GM23338 (cell line): ENCODE data around the gene HRAS. TPM values are rescaled to one million over a fixed set of nuclear protein-coding genes. Genes with fewer than 3 reads are reported as not detected.

Experiments
- ATAC-seq: fragments of 200-7000 bp; cut with Tn5 transposase; 3 replicates; pipeline ENCODE4 v1.9.1; 2020
- DNase-seq: peaks from one replicate; pipeline ENCODE4 v3.0.0-alpha.2; 2015; ENCODE audit warnings: low spot score
- H2AFZ ChIP-seq: fragments of 200-600 bp; sonication (generic); 2 replicates; pipeline ENCODE4 v1.8.0; 2016; ENCODE audit warnings: antibody characterized with exemption, mild to moderate bottlenecking, moderate library complexity
- H3F3A ChIP-seq: fragments of 200-600 bp; sonication (generic); replicated peaks from 2 replicates; pipeline ENCODE4 v1.8.0; 2017; ENCODE audit warnings: antibody characterized with exemption, mixed run types, low read depth
- H3K27ac ChIP-seq: fragments of 200-600 bp; sonication (generic); 2 replicates; pipeline ENCODE4 v1.6.1; 2016; ENCODE audit warnings: low read depth
- H3K27me3 ChIP-seq: fragments of 200-600 bp; sonication (generic); 2 replicates; pipeline ENCODE4 v1.8.0; 2016; ENCODE audit warnings: mild to moderate bottlenecking, mixed run types, moderate library complexity; ENCODE audit not compliant: insufficient read depth
- H3K36me3 ChIP-seq: fragments of 200-600 bp; sonication (generic); 2 replicates; pipeline ENCODE4 v1.8.0; 2016; ENCODE audit warnings: mild to moderate bottlenecking; ENCODE audit not compliant: insufficient read depth
- H3K4me1 ChIP-seq: fragments of 200-600 bp; sonication (generic); 2 replicates; pipeline ENCODE4 v1.8.0; 2016; ENCODE audit warnings: mild to moderate bottlenecking, moderate library complexity; ENCODE audit not compliant: insufficient read depth
- H3K4me2 ChIP-seq: fragments of 200-600 bp; sonication (generic); 2 replicates; pipeline ENCODE4 v1.7.1; 2017; ENCODE audit warnings: mixed run types
- H3K4me3 ChIP-seq: fragments of 200-600 bp; sonication (generic); 2 replicates; pipeline ENCODE4 v1.6.1; 2016; ENCODE audit warnings: mixed run types
- H3K79me2 ChIP-seq: fragments of 200-600 bp; sonication (generic); replicated peaks from 2 replicates; pipeline ENCODE4 v1.8.0; 2017; ENCODE audit warnings: mild to moderate bottlenecking; ENCODE audit not compliant: insufficient read depth
- H3K9me2 ChIP-seq: fragments of 200-600 bp; sonication (generic); 2 replicates; pipeline ENCODE4 v1.8.0; 2017; ENCODE audit not compliant: insufficient read depth
- H4K20me1 ChIP-seq: fragments of 200-600 bp; sonication (generic); replicated peaks from 2 replicates; pipeline ENCODE4 v1.8.0; 2017; ENCODE audit warnings: mild to moderate bottlenecking; ENCODE audit not compliant: insufficient read depth
- H3K27ac Mint-ChIP-seq: 2 replicates; pipeline ENCODE4 v1.8.0; 2020; ENCODE audit warnings: inconsistent platforms, mild to moderate bottlenecking, moderate library complexity, mixed read lengths
- H3K27me3 Mint-ChIP-seq: 3 replicates; pipeline ENCODE4 v1.8.0; 2022; ENCODE audit warnings: low read depth, mild to moderate bottlenecking, moderate library complexity, mixed read lengths, inconsistent platforms; ENCODE audit not compliant: insufficient read depth, poor library complexity
- H3K36me3 Mint-ChIP-seq: 3 replicates; pipeline ENCODE4 v1.8.0; 2021; ENCODE audit warnings: low read depth, mild to moderate bottlenecking, inconsistent platforms, moderate library complexity, mixed read lengths
- H3K4me1 Mint-ChIP-seq: 3 replicates; pipeline ENCODE4 v1.8.0; 2020; ENCODE audit warnings: mild to moderate bottlenecking, inconsistent platforms, mixed read lengths
- H3K4me3 Mint-ChIP-seq: 3 replicates; pipeline ENCODE4 v1.8.0; 2021; ENCODE audit warnings: moderate library complexity, mild to moderate bottlenecking, inconsistent platforms, mixed read lengths
- H3K9me3 Mint-ChIP-seq: 3 replicates; pipeline ENCODE4 v1.8.0; 2020; ENCODE audit warnings: moderate library complexity, mild to moderate bottlenecking, inconsistent platforms, mixed read lengths
- CTCF ChIP-seq, 2 experiments: fragments of 200-600 bp in 1 of 2; sonication (generic) in 1 of 2; conservative IDR thresholded peaks; 2 replicates each; pipeline versions ENCODE4 v1.5.1 to v1.6.1; 2016 to 2017; ENCODE audit warnings: antibody characterized with exemption in 2 of 2, low read depth in 2 of 2, mild to moderate bottlenecking in 2 of 2, moderate library complexity in 1 of 2
- EZH2 ChIP-seq: fragments of 200-600 bp; sonication (generic); IDR thresholded peaks from one replicate; pipeline ENCODE4 v1.8.0; 2017; ENCODE audit warnings: antibody characterized with exemption, mild to moderate bottlenecking, low read depth; ENCODE audit not compliant: unreplicated experiment
- EZH2phosphoT487 ChIP-seq: fragments of 200-600 bp; sonication (generic); IDR thresholded peaks from one replicate; pipeline ENCODE4 v1.8.1; 2018; ENCODE audit warnings: antibody characterized with exemption; ENCODE audit not compliant: unreplicated experiment
- JUNB ChIP-seq: IDR thresholded peaks from one replicate; pipeline ENCODE4 v1.6.1; 2016; ENCODE audit warnings: antibody characterized with exemption; ENCODE audit not compliant: unreplicated experiment
- NANOG ChIP-seq: IDR thresholded peaks from 2 replicates; pipeline ENCODE4 v1.6.1; 2016; ENCODE audit warnings: antibody characterized with exemption, borderline replicate concordance
- POLR2AphosphoS5 ChIP-seq: IDR thresholded peaks from 2 replicates; pipeline ENCODE4 v1.6.1; 2016; ENCODE audit warnings: antibody characterized with exemption, low read depth
- REST ChIP-seq: IDR thresholded peaks from one replicate; pipeline ENCODE4 v1.6.1; 2018; ENCODE audit warnings: antibody characterized with exemption; ENCODE audit not compliant: unreplicated experiment
- STAT1 ChIP-seq: IDR thresholded peaks from one replicate; pipeline ENCODE4 v1.6.1; 2016; ENCODE audit warnings: antibody characterized with exemption; ENCODE audit not compliant: unreplicated experiment
- ZNF331 ChIP-seq: fragments of 250-450 bp; sonication (Bioruptor Pico); IDR thresholded peaks from 2 replicates; pipeline ENCODE4 v1.5.0; 2020; ENCODE audit warnings: low read depth, mild to moderate bottlenecking, moderate library complexity
- ZNF462 ChIP-seq: fragments of 250-450 bp; sonication (Bioruptor Pico); IDR thresholded peaks from 2 replicates; pipeline ENCODE4 v1.5.0; 2020; ENCODE audit warnings: mild to moderate bottlenecking, moderate library complexity
- polyA plus RNA-seq: library from polyadenylated mRNA; unstranded; fragments of >200 nt; fragmentation: Nextera tagmentation; extraction: Ambion mirVana; gene quantifications from 2 replicates; pipeline ENCODE4 v1.2.1, GENCODE V29; 2016
- total RNA-seq: library from RNA; depleted of rRNA; stranded (reverse); fragments of >200 nt; shearing (Covaris generic); gene quantifications from 2 replicates; pipeline ENCODE4 v1.2.3, GENCODE V29; 2014

The HRAS gene
- total and polyA plus RNA-seq, 2 experiments from 2014 or later, result 37.9 to 48.7 TPM

- Histone ChIP-seq H3K27me3 (peaks cover 3% of the 10 kb centered on the region), H2AFZ (no peak overlapping the region), H3K27ac (no peak overlapping the region), H3K9me2 (no peaks in the 10 kb centered on the region), H3F3A (0 out of 2 replicates have a peak, but pooled peaks cover 7% of the 10 kb centered on the region), H3K79me2 (no peaks in the 10 kb centered on the region), H4K20me1 (no peaks in the 10 kb centered on the region), H3K36me3 (no peaks in the 10 kb centered on the region), H3K4me3 (no peak overlapping the region), H3K4me1 (no peaks in the 10 kb centered on the region), H3K4me2 (no peak overlapping the region)
- Mint-ChIP-seq H3K36me3 (no peaks in the 10 kb centered on the region), H3K4me1 (no peaks in the 10 kb centered on the region), H3K27ac (no peak overlapping the region), H3K9me3 (no peaks in the 10 kb centered on the region), H3K27me3 (peaks cover 8% of the 10 kb centered on the region), H3K4me3 (no peak overlapping the region)
- TF ChIP-seq JUNB (no peak), REST (no peak), CTCF (conservative IDR thresholded peaks at IDR 0.05; ENCODE audit: low read depth in 2 of 2) (no peak), POLR2AphosphoS5 (no peak), ZNF462 (CRISPR knock-in tag) (no peak), NANOG (no peak), ZNF331 (no peak), EZH2 (no peak), EZH2phosphoT487 (no peak), STAT1 (no peak)
- ATAC-seq (no peak), DNase-seq (no peak)
Observed at GRCh38 chr11:550746-551085, 15.3 kb upstream of the HRAS start.
